SU-DHL-6 (cell line): ENCODE measurements around the gene CLCA1.

ENCODE experiments used
- H2AFZ ChIP-seq: fragments of 200-600 bp; sonication (generic); 2 replicates; pipeline ENCODE4 v1.6.1; 2014; ENCODE audit warnings: low read depth, mild to moderate bottlenecking, moderate library complexity, mixed read lengths, antibody characterized with exemption, low read length; ENCODE audit not compliant: severe bottlenecking
- H3F3A ChIP-seq: fragments of 200-600 bp; shearing (Covaris generic); 2 replicates; pipeline ENCODE4 v1.6.0; 2016; ENCODE audit warnings: antibody characterized with exemption, mild to moderate bottlenecking; ENCODE audit not compliant: insufficient read depth
- H3K27ac ChIP-seq: fragments of 200-600 bp; sonication (generic); 2 replicates; pipeline ENCODE4 v1.5.1; 2016; ENCODE audit warnings: low read depth, mild to moderate bottlenecking, low read length, moderate library complexity, mixed read lengths
- H3K27me3 ChIP-seq: fragments of 200-600 bp; sonication (generic), shearing (Covaris generic); 2 replicates; pipeline ENCODE4 v1.6.0; 2014; ENCODE audit warnings: mild to moderate bottlenecking, low read length
- H3K36me3 ChIP-seq: fragments of 200-600 bp; sonication (generic); 2 replicates; pipeline ENCODE4 v1.6.1; 2014; ENCODE audit warnings: mild to moderate bottlenecking, low read length, mixed read lengths
- H3K4me2 ChIP-seq: fragments of 300-600, 200-600 bp; shearing (Covaris generic), sonication (generic); 2 replicates; pipeline ENCODE4 v1.6.0; 2014; ENCODE audit warnings: low read length, low read depth, mild to moderate bottlenecking; ENCODE audit not compliant: poor library complexity, severe bottlenecking
- H3K4me3 ChIP-seq: fragments of 200-600 bp; sonication (generic); 2 replicates; pipeline ENCODE4 v1.5.1; 2014; ENCODE audit warnings: antibody characterized with exemption, low read length, mild to moderate bottlenecking, mixed read lengths; ENCODE audit not compliant: insufficient read depth, poor library complexity, severe bottlenecking
- H3K79me2 ChIP-seq: fragments of 200-600 bp; sonication (generic); 2 replicates; pipeline ENCODE4 v1.6.1; 2014; ENCODE audit warnings: mild to moderate bottlenecking, low read length, moderate library complexity; ENCODE audit not compliant: insufficient read depth
- H3K9ac ChIP-seq: fragments of 200-600 bp; sonication (generic); 2 replicates; pipeline ENCODE4 v1.7.0; 2014; ENCODE audit warnings: mild to moderate bottlenecking, low read length
- H3K9me2 ChIP-seq: fragments of 200-600 bp; sonication (generic); replicated peaks from 2 replicates; pipeline ENCODE4 v1.6.1; 2014; ENCODE audit warnings: low read length; ENCODE audit not compliant: insufficient read depth
- H3K9me3 ChIP-seq: fragments of 200-600 bp; sonication (generic); 2 replicates; pipeline ENCODE4 v1.6.1; 2014; ENCODE audit warnings: low read length, mixed read lengths; ENCODE audit not compliant: insufficient read depth
- H4K20me1 ChIP-seq: fragments of 200-600 bp; sonication (generic); 2 replicates; pipeline ENCODE4 v1.6.1; 2014; ENCODE audit warnings: low read depth, mild to moderate bottlenecking, antibody characterized with exemption, low read length, moderate library complexity, mixed read lengths
- EZH2phosphoT487 ChIP-seq: fragments of 200-600 bp; sonication (generic), shearing (Covaris generic); conservative IDR thresholded peaks from 2 replicates; pipeline ENCODE4 v1.6.1; 2018; ENCODE audit warnings: mild to moderate bottlenecking, antibody characterized with exemption, low read length, moderate library complexity, mixed read lengths
- TF ChIP-seq, protein P1 (sequence below): fragments of 200-600 bp; sonication (generic); IDR thresholded peaks from one replicate; pipeline ENCODE4 v1.5.1; 2017; ENCODE audit warnings: antibody characterized with exemption, mild to moderate bottlenecking, low read length, moderate library complexity; ENCODE audit not compliant: insufficient read depth, poor library complexity, severe bottlenecking

CLCA1 gene

DNA sequence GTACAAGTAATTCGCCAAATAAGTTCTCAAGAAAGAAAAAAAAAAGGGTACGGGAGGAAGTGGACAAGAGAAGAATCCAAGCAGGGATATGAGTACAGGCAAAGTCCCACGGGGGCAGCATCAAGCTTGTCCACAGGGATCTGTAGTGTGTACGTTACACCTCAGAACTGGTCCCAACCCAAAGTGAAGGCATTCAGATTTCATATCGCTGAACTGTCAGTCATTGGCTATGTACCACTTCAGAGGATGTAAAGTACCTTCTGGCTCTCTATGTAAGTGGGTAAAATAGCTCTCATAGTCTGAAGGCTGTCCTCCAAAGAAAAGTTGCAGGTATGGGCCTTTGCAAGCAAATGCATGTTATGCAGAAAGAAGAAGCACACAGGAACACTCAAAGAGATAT, 70.0 kb downstream of the CLCA1 start:
- no peaks in the 10 kb centered on the region for H4K20me1 ChIP-seq
- no peaks in the 10 kb centered on the region for H3K9me3 ChIP-seq
- TF ChIP-seq EZH2phosphoT487 = no peak
- TF ChIP-seq, protein P1, sequence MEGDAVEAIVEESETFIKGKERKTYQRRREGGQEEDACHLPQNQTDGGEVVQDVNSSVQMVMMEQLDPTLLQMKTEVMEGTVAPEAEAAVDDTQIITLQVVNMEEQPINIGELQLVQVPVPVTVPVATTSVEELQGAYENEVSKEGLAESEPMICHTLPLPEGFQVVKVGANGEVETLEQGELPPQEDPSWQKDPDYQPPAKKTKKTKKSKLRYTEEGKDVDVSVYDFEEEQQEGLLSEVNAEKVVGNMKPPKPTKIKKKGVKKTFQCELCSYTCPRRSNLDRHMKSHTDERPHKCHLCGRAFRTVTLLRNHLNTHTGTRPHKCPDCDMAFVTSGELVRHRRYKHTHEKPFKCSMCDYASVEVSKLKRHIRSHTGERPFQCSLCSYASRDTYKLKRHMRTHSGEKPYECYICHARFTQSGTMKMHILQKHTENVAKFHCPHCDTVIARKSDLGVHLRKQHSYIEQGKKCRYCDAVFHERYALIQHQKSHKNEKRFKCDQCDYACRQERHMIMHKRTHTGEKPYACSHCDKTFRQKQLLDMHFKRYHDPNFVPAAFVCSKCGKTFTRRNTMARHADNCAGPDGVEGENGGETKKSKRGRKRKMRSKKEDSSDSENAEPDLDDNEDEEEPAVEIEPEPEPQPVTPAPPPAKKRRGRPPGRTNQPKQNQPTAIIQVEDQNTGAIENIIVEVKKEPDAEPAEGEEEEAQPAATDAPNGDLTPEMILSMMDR = no peak
- no peak overlapping the region for H3K9ac ChIP-seq
- H3K79me2 ChIP-seq = no peaks in the 10 kb centered on the region
- H3K27ac ChIP-seq = no peak overlapping the region
- no peak overlapping the region for H3K4me3 ChIP-seq
- H3K27me3 ChIP-seq = no peaks in the 10 kb centered on the region
- H2AFZ ChIP-seq = no peak overlapping the region
- H3K4me2 ChIP-seq = no peak overlapping the region
- H3K36me3 ChIP-seq = no peaks in the 10 kb centered on the region
- H3K9me2 ChIP-seq = no peaks in the 10 kb centered on the region
- H3F3A ChIP-seq = no peaks in the 10 kb centered on the region

DNA sequence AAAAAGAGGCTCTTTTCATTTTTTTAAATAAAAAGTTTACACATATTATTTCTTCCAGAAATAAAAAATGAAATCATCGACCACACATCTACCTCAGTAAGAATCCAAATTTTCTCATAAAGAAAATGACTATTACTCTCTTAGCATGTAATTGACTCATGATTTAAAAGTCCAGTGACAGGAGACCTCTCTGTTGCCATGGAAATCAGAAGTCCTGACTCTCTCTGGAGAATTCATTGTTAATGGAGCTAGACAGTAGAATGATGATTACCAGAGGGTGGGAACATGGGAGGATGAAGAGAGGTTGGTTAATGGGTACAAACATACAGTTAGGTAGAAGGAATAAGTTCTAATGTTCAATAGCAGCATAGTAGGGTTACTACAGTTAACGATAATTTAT, 73.1 kb downstream of the CLCA1 start:
- no peak overlapping the region for H3K4me2 ChIP-seq
- H2AFZ ChIP-seq = no peak overlapping the region
- H4K20me1 ChIP-seq = no peaks in the 10 kb centered on the region
- H3K9me2 ChIP-seq = no peaks in the 10 kb centered on the region
- no peaks in the 10 kb centered on the region for H3K27me3 ChIP-seq
- H3K27ac ChIP-seq = no peak overlapping the region
- H3K4me3 ChIP-seq = no peak overlapping the region
- TF ChIP-seq, protein P1 = no peak
- no peak for TF ChIP-seq EZH2phosphoT487
- no peaks in the 10 kb centered on the region for H3K36me3 ChIP-seq
- H3K9ac ChIP-seq = no peak overlapping the region
- H3F3A ChIP-seq = no peaks in the 10 kb centered on the region
- no peaks in the 10 kb centered on the region for H3K9me3 ChIP-seq
- no peaks in the 10 kb centered on the region for H3K79me2 ChIP-seq

DNA sequence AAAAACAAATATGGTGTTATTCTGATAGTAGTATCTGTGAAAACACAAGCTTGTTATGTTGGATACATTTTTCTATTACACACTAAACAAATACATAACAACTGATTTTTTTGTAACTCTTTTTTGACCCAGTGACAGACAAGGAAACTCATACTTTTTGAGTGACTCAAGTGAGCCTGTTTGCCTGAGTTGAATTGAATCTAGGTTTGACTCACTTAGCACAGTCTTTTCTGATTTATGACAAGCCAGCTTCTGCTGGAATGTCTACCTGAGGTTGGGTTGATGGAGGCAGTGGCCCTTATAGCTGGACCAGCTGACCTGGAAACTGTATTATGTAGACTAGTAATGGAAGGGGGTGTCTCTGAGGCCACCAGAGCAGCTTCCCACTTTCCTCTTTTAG, 73.9 kb downstream of the CLCA1 start:
- Histone ChIP-seq H3K4me2 (no peak overlapping the region), H3K36me3 (no peaks in the 10 kb centered on the region), H3K79me2 (no peaks in the 10 kb centered on the region), H3K4me3 (no peak overlapping the region), H3K9ac (no peak overlapping the region), H3F3A (no peaks in the 10 kb centered on the region), H3K27ac (no peak overlapping the region), H4K20me1 (no peaks in the 10 kb centered on the region), H2AFZ (no peak overlapping the region), H3K27me3 (no peaks in the 10 kb centered on the region), H3K9me3 (no peaks in the 10 kb centered on the region), H3K9me2 (no peaks in the 10 kb centered on the region)
- TF ChIP-seq, protein P1 = no peak
- no peak for TF ChIP-seq EZH2phosphoT487

DNA sequence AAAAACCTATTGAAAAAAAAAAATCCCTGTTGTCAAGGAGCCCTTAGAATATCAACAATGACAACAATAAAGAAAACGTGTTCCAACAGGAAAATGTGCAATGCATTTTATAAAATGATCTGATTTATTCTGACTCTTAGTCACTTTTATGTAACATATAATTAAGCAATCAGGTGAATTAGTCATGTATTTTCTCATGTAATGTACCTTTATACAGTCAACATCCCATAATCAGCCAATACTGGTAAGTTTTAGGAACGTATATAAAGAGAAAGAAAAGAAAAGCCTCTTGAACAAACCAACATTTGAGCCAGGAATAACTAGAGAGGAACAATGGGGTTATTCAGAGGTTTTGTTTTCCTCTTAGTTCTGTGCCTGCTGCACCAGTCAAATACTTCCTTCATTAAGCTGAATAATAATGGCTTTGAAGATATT, 78.1 kb downstream of the CLCA1 start, which contains the start of gene CLCA4:
Gene CLCA4 (plus strand): TSS at position 292 of the 435 bp plus-strand sequence. CDS start 42 bp downstream, at position 334.
- Histone ChIP-seq H3K4me2 (no peak within 1 kb of the TSS), H3K9me3 (no peaks in the 10 kb centered on the region)

More for the DNA sequence above, 78.1 kb downstream of the CLCA1 start, which contains the start of gene CLCA4:
- no peaks in the 10 kb centered on the region for H3F3A ChIP-seq
- no peak within 1 kb of the TSS for H3K4me3 ChIP-seq
- H2AFZ ChIP-seq = no peak within 1 kb of the TSS
- no peaks in the 10 kb centered on the region for H3K9me2 ChIP-seq
- H3K27ac ChIP-seq = no peak within 1 kb of the TSS
- H3K79me2 ChIP-seq = no peaks in the 10 kb centered on the region
- no peaks in the 10 kb centered on the region for H3K27me3 ChIP-seq
- no peaks in the 10 kb centered on the region for H4K20me1 ChIP-seq
- H3K9ac ChIP-seq = no peak within 1 kb of the TSS
- TF ChIP-seq, protein P1 = no peak
- no peak for TF ChIP-seq EZH2phosphoT487
- no peaks in the 10 kb centered on the region for H3K36me3 ChIP-seq
